Placental epithelial cell (primary cell): ENCODE measurements around the gene ABCB6. TPM values are rescaled to one million over a fixed set of nuclear protein-coding genes. Genes with fewer than 3 reads are reported as not detected.

Source experiments
- total RNA-seq: library from RNA; depleted of rRNA; stranded (reverse); fragments of >200 nt; gene quantifications from 2 replicates; pipeline ENCODE4 v1.2.3, GENCODE V29; 2012

Gene ABCB6
- total RNA-seq, result 16.1 and 38.0 TPM in 2 replicates

GRCh38 chr2:219218732-219219701 is at the start of gene ABCB6:
Gene ABCB6 (minus strand): TSS chr2:219218958. CDS start chr2:219218673, 285 bp downstream.

GRCh38 chr2:219253753-219254589 is 35.2 kb upstream of the ABCB6 start, which contains the start of gene TUBA4A:
Gene TUBA4A (minus strand): TSS chr2:219253918. CDS start chr2:219253858, 60 bp downstream.

GRCh38 chr2:219252900-219253752 is 34.4 kb upstream of the ABCB6 start, which contains the start of gene TUBA4B:
Gene TUBA4B (plus strand): TSS chr2:219253243. CDS start chr2:219253408, 165 bp downstream.

DNA sequence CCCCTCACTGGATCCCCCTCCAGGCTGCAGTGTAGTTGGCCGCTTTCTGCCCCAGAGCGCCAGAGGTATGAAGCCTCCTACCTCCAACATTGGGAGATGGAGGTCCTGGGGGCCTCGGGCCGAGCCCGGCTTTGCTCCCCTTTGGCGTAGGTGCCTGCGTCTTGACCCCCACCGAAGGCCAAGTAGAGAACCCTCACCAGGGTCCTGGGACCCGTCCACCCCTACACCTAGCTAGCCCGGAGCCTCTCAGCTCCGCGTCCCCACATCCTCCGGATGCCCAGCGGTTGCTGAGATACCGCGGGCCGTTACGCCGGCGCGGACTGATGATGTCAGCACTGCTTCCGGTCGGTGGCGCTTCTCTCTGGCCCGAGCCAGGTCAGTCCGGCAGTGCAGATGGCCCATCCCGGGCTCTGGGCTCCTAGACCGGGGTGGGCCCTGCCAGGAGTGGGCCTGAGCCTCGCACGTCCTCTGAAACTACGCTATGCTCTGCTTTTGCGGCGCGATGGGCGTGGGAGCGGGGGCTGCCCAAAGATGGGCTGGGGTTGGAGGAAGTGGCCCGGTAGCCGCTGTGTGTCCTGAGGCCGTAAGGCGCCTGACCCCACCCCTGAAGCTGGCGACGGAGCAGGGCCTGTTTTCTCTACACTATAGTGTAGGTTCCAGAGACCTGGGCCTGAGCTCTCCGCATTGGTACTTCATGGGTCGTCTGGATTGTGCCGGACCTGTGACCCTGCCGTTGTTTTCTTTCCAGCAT is 26.6 kb upstream of the ABCB6 start, which contains the start of the genes GLB1L and STK16:
Gene GLB1L, minus strand, starts transcription at position 297 of the 751 bp plus-strand sequence. CDS start 1,871 bp downstream, outside the sequence.
Gene STK16, plus strand, starts transcription at position 332 of the 751 bp plus-strand sequence. CDS start 521 bp downstream, outside the sequence.

GRCh38 chr2:219229305-219230058 is 10.7 kb upstream of the ABCB6 start, which contains the start of the genes ANKZF1 and ATG9A:
Gene ANKZF1 (plus strand): TSS chr2:219229806. CDS start chr2:219230258, 452 bp downstream.
Gene ATG9A (minus strand): TSS chr2:219229636. CDS start chr2:219228024, 1,612 bp downstream.

GRCh38 chr2:219206328-219207133 is 12.2 kb downstream of the ABCB6 start, which contains the start of gene ZFAND2B:
Gene ZFAND2B (plus strand): TSS chr2:219206782. CDS start chr2:219206988, 206 bp downstream.

DNA sequence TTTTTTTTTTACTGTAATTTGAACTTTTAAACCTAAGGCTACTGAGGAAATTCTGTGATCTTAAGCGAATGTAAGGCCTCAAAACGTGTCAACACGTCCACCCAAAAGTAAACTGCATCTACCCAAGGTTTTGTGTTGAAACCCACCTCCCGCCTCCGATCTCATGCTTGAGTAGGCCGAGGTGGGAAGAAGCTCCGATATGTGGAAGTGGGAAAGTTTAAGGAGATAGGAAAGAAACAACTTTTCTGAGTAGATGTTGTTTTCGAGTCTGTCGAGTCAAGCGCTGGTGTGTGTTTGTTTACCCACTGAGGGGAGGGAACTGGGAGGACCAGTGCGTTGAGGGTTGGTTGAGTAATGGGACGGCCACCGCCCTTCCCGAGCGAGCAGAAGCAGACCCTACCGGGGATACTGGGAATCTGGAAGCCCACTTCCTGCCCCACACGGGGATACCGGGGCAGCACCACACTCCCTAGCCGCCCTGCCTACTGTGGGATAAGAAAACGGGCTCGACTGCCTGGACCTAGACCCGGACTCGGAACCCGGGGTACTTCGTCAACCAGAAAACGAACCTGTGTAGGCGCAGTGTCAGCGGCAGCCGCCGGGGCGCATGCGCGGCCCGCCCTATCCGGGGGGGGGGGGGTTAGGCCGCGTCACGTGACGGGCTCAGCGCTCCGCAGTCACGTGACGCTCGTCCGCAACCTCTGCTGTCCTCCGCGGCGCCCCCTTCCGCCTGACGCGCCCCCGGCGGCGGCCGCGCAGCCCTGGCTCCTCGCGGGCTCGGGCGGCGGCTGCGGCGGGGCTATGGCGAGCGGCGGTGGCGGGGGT is 41.0 kb downstream of the ABCB6 start, which contains the start of gene RETREG2:
Gene RETREG2, plus strand, starts transcription at position 724 of the 825 bp plus-strand sequence. Its CDS starts 78 bp downstream, at position 802.

DNA sequence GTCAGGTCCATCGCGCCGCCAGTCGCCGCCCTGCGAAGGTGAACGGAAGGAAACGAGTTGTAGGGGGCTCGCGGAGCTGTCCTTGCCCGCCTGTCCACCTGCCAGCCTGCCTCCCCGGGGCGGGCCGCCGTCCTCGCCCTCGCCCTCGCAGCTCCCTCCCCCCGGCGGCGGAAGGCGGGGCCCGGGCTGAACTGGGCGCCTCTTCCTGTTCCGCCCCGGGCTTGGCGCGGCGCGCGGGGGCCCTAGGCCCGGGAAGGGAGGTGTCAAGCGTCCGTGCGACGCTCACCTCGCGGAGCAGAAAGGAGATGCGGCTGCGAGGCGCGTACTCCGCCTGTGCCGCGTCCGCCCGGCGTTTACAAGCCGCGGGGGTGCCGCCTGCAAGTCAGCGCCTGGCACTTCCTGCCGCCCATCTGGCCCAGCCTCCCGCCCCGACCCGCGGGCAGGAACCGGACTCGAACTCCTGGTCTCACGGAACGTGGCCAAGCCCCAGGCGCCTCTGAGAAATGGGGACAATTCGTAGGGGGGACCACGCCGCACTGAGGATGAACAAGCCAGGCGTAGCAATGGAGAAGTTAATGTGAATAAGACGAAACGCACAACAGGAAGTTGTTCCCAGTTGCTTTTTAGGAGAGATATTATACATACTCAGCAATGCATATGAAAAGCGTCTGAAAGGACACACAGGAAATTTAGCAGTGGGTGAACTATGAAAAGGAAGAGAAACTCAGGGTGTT is 41.8 kb downstream of the ABCB6 start, which contains the start of gene CNPPD1:
Gene CNPPD1, minus strand, starts transcription at position 108 of the 734 bp plus-strand sequence. Its CDS starts 97 bp downstream, at position 11.

DNA sequence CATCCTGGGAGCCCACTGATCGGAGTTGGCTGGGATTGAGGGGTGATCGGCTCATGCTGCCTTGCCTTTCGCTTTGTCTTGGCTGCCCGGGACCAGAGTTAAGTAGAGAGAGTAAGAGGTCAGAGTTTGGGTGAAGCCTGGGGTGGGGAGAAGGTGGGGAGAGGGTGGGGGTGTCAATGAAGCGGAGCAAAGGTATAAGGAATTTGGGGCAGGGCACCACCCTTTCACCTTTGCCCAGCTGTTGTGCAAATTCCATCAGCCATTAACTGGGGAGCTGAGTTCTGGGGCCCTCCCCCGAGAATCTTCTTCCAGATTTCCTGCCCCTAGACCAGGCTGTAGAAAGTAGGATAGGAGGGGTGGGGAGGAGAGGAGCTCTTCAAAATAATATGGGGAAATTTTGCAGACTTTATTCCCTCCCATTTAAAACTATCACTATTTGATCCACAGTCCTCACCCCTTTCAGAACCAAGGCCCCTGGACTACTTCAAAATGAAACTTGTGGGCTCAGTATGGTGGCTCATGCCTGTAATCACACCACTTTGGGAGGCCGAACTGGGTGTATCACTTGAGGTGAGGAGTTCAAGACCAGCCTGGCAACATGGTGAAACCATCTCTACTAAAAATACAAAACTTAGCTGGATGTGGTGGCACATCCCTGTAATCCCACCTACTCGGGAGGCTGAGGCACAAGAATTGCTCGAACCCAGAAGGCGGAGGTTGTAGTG is 48.7 kb downstream of the ABCB6 start, which contains the start of gene SLC23A3:
Gene SLC23A3, minus strand, starts transcription at position 100 of the 725 bp plus-strand sequence. Its CDS starts 45 bp downstream, at position 55.

DNA sequence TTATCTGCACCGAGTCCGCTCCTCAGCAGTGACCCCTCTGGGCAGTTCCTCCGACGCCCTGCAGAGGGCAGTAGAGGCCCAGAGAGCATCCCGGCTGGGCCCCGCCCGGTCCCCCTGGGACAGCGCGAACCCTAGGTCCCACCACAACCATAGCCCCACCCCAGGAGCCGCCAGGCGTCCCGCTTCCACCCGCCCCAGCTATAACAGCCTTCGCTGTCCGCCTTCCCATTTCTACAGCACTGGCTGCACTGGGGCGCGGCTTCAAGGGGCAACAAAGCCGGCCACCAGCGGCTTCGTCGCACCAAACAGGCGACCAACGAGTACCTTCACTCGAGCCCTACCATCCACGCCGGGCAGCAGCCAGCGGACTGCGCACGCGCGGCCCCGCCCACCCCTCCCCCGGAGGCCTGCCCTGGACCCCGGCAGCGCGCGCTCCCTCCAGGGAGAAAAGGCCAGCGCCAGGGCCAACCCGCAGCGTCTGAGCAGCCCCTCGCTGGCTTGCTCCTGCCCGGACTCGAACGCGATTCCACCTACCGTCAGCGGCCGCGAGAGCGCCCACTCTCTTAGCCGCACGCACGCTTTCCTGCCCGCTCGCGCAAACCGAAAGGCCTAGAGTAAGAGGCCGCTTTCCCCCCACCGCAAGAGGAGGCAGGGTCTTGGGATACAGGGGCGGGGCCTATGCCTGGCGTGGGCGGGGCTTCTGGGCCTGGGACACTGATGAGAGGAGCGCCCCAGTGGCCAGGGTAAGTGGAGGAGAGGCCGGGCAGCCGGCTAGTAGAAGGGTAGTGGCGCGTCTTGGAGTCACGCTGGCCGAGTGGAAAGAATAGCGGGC is 58.4 kb downstream of the ABCB6 start, which contains the start of gene NHEJ1:
Gene NHEJ1, minus strand, starts transcription at position 630 of the 832 bp plus-strand sequence. CDS start 2,453 bp downstream, outside the sequence.

